Brain microvascular endothelial cell (primary cell): ENCODE measurements around the gene PGAP2.

ENCODE experiments used
- DNase-seq: peaks from one replicate; pipeline ENCODE4 v3.0.0-alpha.2; 2020
- H3K27ac ChIP-seq: fragments of 250-450 bp; sonication (Bioruptor Pico); 2 replicates; pipeline ENCODE4 v1.5.1; 2020; ENCODE audit warnings: mild to moderate bottlenecking, moderate library complexity
- H3K27me3 ChIP-seq: fragments of 250-450 bp; sonication (Bioruptor Pico); replicated peaks from 2 replicates; pipeline ENCODE4 v1.5.1; 2020; ENCODE audit warnings: mild to moderate bottlenecking
- H3K36me3 ChIP-seq: fragments of 250-450 bp; sonication (Bioruptor Pico); replicated peaks from 2 replicates; pipeline ENCODE4 v1.5.1; 2020; ENCODE audit warnings: mild to moderate bottlenecking
- H3K4me3 ChIP-seq: 2 replicates; pipeline ENCODE4 v1.5.1; 2011; ENCODE audit warnings: low read depth, mild to moderate bottlenecking, control low read depth, low read length, moderate library complexity
- in situ Hi-C: cut with HindIII; loops from 2 replicates; pipeline ENCODE4 v1.10.0; 2017; ENCODE audit warnings: low sequenced_read_pairs, low pct_ligation_motif_present
- TF ChIP-seq, protein P1 (sequence below): IDR thresholded peaks from 2 replicates; pipeline ENCODE4 v1.5.1; 2011; ENCODE audit warnings: low read depth, mild to moderate bottlenecking, moderate library complexity, low read length, control low read depth, inconsistent platforms; ENCODE audit errors: missing control alignments

Gene PGAP2

DNA sequence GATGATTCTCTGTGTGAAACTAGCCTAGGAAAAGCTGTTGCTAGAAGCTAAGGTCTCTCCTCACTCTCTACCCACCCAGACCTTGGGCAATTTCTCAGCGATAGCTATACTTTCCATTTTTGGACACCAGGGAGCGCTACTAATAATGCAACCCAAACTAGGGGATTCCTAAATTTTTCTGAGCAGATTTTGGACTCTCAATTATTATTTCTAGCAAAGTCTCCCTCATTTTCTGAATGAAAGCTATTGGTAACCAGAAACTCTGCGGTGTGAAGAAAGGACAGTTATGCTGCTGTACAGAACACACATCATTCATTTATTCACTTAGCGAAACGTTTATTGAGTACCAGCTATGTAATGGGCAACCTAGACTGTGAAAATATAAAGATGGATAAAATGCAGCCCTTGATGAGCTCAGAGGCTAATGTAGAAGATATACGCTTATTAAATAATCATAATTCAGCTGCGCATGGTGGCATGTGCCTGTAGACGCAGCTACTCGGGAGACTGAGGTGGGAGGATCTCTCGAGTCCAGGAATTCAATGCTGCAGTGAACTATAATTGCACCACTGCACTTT lies 41.0 kb downstream of the PGAP2 start:
- in situ Hi-C loops = loop anchor here (25.0 kb wide), 1 partner anchor 213 kb away; no protein-coding TSS in a partner anchor
- TF ChIP-seq, protein P1, sequence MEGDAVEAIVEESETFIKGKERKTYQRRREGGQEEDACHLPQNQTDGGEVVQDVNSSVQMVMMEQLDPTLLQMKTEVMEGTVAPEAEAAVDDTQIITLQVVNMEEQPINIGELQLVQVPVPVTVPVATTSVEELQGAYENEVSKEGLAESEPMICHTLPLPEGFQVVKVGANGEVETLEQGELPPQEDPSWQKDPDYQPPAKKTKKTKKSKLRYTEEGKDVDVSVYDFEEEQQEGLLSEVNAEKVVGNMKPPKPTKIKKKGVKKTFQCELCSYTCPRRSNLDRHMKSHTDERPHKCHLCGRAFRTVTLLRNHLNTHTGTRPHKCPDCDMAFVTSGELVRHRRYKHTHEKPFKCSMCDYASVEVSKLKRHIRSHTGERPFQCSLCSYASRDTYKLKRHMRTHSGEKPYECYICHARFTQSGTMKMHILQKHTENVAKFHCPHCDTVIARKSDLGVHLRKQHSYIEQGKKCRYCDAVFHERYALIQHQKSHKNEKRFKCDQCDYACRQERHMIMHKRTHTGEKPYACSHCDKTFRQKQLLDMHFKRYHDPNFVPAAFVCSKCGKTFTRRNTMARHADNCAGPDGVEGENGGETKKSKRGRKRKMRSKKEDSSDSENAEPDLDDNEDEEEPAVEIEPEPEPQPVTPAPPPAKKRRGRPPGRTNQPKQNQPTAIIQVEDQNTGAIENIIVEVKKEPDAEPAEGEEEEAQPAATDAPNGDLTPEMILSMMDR = peak; percentile 75
- DNase-seq = peak; percentile 40
- Histone ChIP-seq H3K27me3 (no peaks in the 10 kb centered on the region), H3K4me3 (no peak overlapping the region), H3K27ac (no peak overlapping the region), H3K36me3 (no peaks in the 10 kb centered on the region)

DNA sequence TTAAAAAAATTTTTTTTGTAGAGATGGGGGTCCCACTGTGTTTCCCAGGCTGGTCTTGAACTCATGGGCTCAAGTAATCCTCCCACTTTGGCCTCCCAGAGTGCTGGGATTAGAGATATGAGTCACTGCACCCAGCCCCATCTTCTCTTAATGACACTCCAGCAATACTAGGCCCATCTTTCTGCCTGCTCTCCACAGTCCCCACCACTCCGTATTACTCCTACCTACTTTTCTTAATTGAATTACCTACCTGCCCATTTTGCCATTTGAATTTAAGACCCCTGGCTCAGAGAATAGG lies 45.1 kb downstream of the PGAP2 start:
- Histone ChIP-seq H3K36me3 (no peaks in the 10 kb centered on the region), H3K27me3 (no peaks in the 10 kb centered on the region), H3K4me3 (no peak overlapping the region), H3K27ac (no peak overlapping the region)
- TF ChIP-seq, protein P1 = no peak
- DNase-seq = no peak
- in situ Hi-C loops = no loop called here

DNA sequence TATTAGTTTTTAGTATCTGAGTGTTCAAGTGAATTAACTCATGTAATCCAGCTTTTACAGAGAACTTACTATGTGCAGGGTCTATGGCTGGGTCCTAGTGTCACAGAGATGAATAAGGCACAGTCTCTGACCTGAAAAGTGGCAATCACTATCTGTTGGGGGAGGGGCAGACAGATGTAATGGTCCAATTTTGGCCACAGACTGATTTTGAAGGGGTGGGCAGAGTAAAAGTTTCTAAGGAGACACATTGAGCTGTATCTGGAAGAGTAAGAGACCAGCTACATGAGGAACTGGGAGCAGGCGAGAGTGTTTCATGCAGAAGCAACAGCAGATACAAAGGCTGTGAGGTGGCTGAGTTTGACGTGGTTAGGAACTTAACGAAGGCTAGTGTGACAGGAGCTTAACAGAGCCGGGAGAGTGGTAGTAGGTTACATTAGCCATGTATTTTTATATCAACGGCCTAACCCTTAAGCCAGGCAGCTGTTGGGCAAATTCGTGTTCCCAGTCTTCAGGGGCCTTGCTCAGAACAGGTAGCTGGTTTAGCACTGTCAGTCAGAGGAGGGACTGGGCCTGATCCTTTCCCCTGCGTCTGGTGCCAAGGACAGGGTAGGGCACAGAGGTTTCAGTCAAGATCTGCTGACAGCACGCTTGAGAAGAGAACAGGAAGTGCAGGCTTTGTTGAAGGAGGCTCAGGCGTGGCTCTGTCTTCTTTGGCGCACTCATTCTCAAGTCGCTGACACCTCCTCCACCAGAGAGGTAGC lies 45.7 kb downstream of the PGAP2 start:
- Histone ChIP-seq H3K36me3 (no peaks in the 10 kb centered on the region), H3K4me3 (no peak overlapping the region), H3K27ac (no peak overlapping the region), H3K27me3 (no peaks in the 10 kb centered on the region)
- DNase-seq = no peak
- TF ChIP-seq, protein P1 = no peak
- in situ Hi-C loops = no loop called here

DNA sequence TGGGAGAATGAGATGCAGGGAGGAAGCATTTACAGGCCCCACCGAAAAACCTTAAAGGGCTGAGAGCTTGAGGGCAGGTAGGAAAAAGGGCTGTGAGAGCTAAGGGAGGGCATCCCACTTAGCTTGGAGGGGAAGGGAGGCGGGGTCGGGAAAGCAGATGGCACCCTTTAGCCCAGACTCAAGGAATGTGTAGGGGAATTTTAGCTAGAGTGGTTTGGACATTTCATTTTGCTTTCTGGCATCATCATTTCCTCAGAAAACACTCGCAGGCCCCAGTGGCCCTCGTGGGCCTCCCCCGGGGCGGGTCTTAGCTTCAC lies 46.3 kb downstream of the PGAP2 start:
- Histone ChIP-seq H3K4me3 (peak overlapping the region; percentile 9), H3K36me3 (no peaks in the 10 kb centered on the region), H3K27me3 (no peaks in the 10 kb centered on the region), H3K27ac (no peak overlapping the region)
- TF ChIP-seq, protein P1 = no peak
- no peak for DNase-seq
- in situ Hi-C loops = no loop called here

DNA sequence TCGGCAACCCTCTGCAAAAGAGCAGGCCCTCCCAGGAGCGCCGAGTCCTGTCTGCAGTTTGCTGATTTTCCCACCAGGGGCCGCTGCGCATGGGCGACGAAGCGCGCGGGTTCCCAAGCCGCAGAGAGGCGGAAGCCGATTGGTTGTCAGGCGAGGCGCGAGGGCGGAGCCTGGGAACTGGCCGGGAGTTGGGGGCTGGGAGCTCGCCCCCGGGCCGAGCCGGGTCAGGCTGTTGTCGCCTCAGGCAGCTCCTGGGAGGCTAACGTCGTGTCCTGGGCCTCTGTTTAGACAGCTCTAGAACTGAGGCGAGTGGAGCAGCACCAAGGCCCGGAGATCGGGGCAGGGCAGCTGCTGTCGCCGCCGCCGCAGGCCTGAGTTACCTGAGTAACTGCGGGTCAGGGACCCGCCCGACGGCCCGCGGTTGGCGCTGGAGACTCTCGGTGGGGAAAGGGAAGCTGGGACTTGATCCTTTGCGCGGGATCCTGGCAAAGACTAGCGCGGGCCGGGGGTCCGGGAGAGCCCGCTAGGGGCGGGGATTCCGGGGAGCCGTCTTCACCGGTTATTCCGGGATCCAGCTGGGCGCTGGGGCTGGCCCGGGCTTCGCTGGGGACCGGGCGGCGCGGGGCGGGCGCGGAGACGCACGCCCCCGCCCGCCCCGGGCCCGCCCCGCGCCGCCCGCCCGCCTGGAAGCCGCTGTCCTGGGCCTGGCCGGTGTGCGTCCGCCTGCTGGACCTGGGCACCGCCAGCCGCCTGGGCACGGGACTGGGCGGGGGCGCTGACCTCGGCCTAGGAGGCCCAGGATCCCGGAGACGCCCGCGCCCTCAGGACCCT lies 46.8 kb downstream of the PGAP2 start, which contains the start of gene STIM1:
STIM1 (plus strand) TSS at position 688 of the 831 bp plus-strand sequence. CDS start 607 bp downstream, outside the sequence.
- H3K36me3 ChIP-seq = no peaks in the 10 kb centered on the region
- peak within 1 kb of the TSS; percentile 78 for H3K27ac ChIP-seq
- TF ChIP-seq, protein P1 = peak; percentile 92
- in situ Hi-C loops = no loop called here
- peak; percentile 84 for DNase-seq
- no peaks in the 10 kb centered on the region for H3K27me3 ChIP-seq
- peak within 1 kb of the TSS; percentile 79 for H3K4me3 ChIP-seq
